Measurements from ENCODE around the gene MTMR10. TPM values are rescaled to one million over a fixed set of nuclear protein-coding genes. Genes with fewer than 3 reads are reported as not detected.

The MTMR10 gene
- total RNA-seq, 1 donor from 2014 or later: 28.8 TPM

DNA sequence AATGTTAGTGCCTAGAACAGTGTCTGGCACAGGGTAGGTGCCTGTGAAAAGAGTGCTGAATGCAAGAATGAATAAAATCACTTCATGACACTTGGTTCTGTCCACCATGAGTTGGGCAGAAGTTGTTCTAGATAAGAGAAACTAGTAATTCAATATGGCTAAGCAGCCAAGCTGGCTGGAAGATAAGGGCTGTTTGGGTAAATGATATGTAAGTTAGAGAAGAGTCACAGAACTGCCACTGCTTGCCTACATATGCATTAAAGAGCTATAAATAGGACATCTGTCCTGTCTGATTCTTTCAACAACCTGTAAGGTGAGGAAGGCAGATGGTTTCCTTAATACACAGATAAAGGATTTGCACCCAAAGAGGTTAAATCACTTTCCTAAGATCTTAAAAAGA lies 13.1 kb downstream of the MTMR10 start:
- DNase-seq: no peak
- TF ChIP-seq, protein P1, sequence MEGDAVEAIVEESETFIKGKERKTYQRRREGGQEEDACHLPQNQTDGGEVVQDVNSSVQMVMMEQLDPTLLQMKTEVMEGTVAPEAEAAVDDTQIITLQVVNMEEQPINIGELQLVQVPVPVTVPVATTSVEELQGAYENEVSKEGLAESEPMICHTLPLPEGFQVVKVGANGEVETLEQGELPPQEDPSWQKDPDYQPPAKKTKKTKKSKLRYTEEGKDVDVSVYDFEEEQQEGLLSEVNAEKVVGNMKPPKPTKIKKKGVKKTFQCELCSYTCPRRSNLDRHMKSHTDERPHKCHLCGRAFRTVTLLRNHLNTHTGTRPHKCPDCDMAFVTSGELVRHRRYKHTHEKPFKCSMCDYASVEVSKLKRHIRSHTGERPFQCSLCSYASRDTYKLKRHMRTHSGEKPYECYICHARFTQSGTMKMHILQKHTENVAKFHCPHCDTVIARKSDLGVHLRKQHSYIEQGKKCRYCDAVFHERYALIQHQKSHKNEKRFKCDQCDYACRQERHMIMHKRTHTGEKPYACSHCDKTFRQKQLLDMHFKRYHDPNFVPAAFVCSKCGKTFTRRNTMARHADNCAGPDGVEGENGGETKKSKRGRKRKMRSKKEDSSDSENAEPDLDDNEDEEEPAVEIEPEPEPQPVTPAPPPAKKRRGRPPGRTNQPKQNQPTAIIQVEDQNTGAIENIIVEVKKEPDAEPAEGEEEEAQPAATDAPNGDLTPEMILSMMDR (IDR thresholded peaks at IDR 0.05; ENCODE audit: borderline replicate concordance): no peak
- Histone ChIP-seq H3K9me3 (replicated peaks) (no peaks in the 10 kb centered on the region), H3K4me3 (no peak overlapping the region), H3K36me3 (peaks cover 23% of the 10 kb centered on the region), H3K27ac (replicated peaks) (no peak overlapping the region), H3K27me3 (ENCODE audit: low read depth) (no peaks in the 10 kb centered on the region), H3K4me1 (peaks cover 67% of the 10 kb centered on the region)
- intact Hi-C loops (cut with micrococcal nuclease): no loop called here

DNA sequence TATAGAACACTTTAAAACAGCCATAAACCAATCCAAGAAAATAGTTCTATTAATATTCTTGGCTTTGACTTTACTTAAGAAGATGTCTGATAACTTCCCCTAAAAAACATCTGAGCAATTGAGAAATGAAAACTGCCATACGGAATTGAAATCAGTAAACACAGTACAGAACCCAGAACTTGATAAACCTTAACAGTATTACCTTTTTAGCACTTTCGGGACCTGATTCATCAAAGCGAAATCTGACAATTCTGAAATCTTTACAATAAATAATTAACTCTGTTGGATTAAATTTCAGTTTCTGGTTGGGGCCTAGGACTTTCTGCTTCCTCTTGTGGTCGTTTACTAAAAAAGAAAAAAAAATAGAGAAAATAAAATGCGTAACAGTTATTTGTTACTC lies 17.3 kb downstream of the MTMR10 start:
- intact Hi-C loops (cut with micrococcal nuclease): no loop called here
- H3K36me3 ChIP-seq: peaks cover 28% of the 10 kb centered on the region
- DNase-seq: no peak

DNA sequence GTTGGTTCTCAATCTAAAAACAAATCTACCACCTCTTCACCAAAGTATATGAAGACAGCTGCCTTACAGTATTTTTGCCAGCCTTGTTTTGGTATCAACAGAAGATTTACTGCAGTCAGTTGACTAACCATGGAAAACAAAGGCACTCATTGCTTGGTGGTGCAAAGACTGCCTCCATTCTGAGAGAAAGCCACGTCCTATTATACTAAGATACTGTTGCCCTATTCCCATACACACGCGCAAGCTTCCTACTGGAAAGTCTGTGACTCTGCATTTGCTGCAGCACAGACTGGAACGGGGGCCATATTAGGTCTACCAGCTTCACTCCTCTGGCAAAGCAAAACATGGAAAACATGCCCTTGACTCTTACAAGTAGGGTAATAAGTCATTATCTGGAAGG lies 18.0 kb downstream of the MTMR10 start:
- Histone ChIP-seq H3K27me3 (ENCODE audit: low read depth) (no peaks in the 10 kb centered on the region), H3K36me3 (peaks cover 28% of the 10 kb centered on the region), H3K9me3 (replicated peaks) (no peaks in the 10 kb centered on the region), H3K4me3 (no peak overlapping the region), H3K4me1 (peaks cover 24% of the 10 kb centered on the region), H3K27ac (replicated peaks) (no peak overlapping the region)
- TF ChIP-seq, protein P1 (IDR thresholded peaks at IDR 0.05; ENCODE audit: borderline replicate concordance): no peak
- DNase-seq: no peak
- intact Hi-C loops (cut with micrococcal nuclease): no loop called here

More for the DNA sequence above, 17.3 kb downstream of the MTMR10 start:
- Histone ChIP-seq H3K4me3 (no peak overlapping the region), H3K27me3 (ENCODE audit: low read depth) (no peaks in the 10 kb centered on the region), H3K9me3 (replicated peaks) (no peaks in the 10 kb centered on the region), H3K27ac (replicated peaks) (no peak overlapping the region), H3K4me1 (peaks cover 31% of the 10 kb centered on the region)
- TF ChIP-seq, protein P1 (IDR thresholded peaks at IDR 0.05; ENCODE audit: borderline replicate concordance): no peak

DNA sequence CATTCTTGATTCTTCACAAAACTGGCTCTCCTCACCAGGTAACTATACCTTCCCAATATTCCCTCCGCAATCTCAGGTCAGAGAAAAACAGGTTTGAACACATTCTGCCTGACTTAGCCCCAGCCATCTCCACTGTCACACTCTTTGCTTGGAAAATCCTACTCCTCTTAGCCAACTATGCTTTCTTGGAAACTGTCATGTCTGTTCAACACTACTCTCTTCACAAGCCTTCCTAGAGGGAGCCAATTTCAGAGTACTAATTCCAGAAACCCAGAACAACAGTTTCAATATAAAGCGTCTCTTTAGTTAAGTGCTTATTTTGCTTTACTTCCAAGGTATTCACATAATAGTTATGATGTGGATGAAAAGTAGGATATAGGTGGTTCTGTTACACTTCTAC lies 21.7 kb downstream of the MTMR10 start:
- Histone ChIP-seq H3K9me3 (replicated peaks) (no peaks in the 10 kb centered on the region), H3K4me1 (no peaks in the 10 kb centered on the region), H3K4me3 (no peak overlapping the region), H3K36me3 (peaks cover 45% of the 10 kb centered on the region), H3K27ac (replicated peaks) (no peak overlapping the region), H3K27me3 (ENCODE audit: low read depth) (no peaks in the 10 kb centered on the region)
- DNase-seq: no peak
- TF ChIP-seq, protein P1 (IDR thresholded peaks at IDR 0.05; ENCODE audit: borderline replicate concordance): no peak
- intact Hi-C loops (cut with micrococcal nuclease): no loop called here

DNA sequence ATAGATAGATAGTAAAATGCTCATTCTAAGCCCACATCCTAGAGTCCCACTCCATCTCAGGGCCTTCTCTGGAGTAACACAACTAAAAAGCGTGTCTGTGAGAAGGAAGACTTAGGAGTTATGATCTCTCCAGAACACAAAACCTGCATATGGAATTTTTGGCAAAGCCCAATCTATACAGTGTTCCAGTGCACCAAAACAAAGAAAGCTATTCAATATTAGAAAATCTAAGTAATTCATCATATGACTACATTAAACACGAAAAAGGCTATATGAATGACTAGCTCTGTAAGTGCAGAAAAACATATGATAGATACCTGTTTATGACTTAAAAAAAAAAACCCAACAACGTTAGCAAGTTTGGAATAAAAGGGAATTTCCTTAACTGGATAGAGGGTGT lies 27.7 kb downstream of the MTMR10 start:
- Histone ChIP-seq H3K4me1 (peaks cover 32% of the 10 kb centered on the region), H3K4me3 (no peak overlapping the region), H3K27me3 (ENCODE audit: low read depth) (no peaks in the 10 kb centered on the region), H3K36me3 (peaks cover 55% of the 10 kb centered on the region), H3K9me3 (replicated peaks) (no peaks in the 10 kb centered on the region), H3K27ac (replicated peaks) (no peak overlapping the region)
- intact Hi-C loops (cut with micrococcal nuclease): no loop called here
- TF ChIP-seq, protein P1 (IDR thresholded peaks at IDR 0.05; ENCODE audit: borderline replicate concordance): no peak
- DNase-seq: no peak

DNA sequence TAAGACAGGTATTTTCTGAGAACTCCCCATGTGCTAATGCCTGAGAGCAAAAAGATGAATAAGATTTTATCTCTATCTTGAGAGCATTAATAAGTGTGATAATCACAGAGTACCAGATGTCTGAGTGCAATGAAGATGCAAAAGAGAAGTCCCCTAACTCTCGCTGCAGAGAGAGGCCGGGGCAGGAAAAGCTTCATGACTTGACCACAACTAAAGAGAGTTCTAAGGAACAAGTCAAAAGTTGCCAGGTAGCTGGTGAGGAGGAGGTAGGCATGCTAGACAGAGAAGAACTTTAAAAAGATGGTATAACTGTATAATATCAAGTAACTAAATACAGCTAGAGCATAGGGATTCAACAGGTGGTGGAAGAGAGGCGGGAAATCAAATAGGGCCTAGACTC lies 28.8 kb downstream of the MTMR10 start:
- Histone ChIP-seq H3K4me3 (no peak overlapping the region), H3K9me3 (replicated peaks) (no peaks in the 10 kb centered on the region), H3K4me1 (peaks cover 32% of the 10 kb centered on the region), H3K27me3 (ENCODE audit: low read depth) (no peaks in the 10 kb centered on the region), H3K27ac (replicated peaks) (peak overlapping the region; percentile 44), H3K36me3 (peaks cover 65% of the 10 kb centered on the region)
- TF ChIP-seq, protein P1 (IDR thresholded peaks at IDR 0.05; ENCODE audit: borderline replicate concordance): no peak
- DNase-seq: no peak
- intact Hi-C loops (cut with micrococcal nuclease): no loop called here

All from left ventricle myocardium inferior (tissue), 1 donor.